WTC11 (cell line): ENCODE results near the gene ATP2B2. TPM values are rescaled to one million over a fixed set of nuclear protein-coding genes. Genes with fewer than 3 reads are reported as not detected.

Experiments used
- ATAC-seq: fragments of 200-7000 bp; cut with Tn5 transposase; 2 replicates; pipeline ENCODE4 v1.10.0; 2021; ENCODE audit warnings: mild to moderate bottlenecking, moderate library complexity
- CTCF ChIA-PET: fragments of 300-600 bp; sonication (Branson Sonifier 250); formaldehyde crosslinking; loops from one replicate; lab custom pipeline; 2021; ENCODE audit warnings: antibody characterized with exemption; lab: Charles Lee
- POLR2A ChIA-PET: fragments of 350-600 bp; sonication (Branson Sonifier 250); formaldehyde crosslinking; loops from one replicate; lab custom pipeline; 2021; ENCODE audit warnings: antibody characterized with exemption; lab: Charles Lee
- DNase-seq: peaks from one replicate; pipeline ENCODE4 v3.0.0; 2021; ENCODE audit warnings: low spot score
- H3K27ac Mint-ChIP-seq: 2 replicates; pipeline ENCODE4 v1.8.0; 2021; ENCODE audit warnings: mixed read lengths
- H3K27me3 Mint-ChIP-seq: 2 replicates; pipeline ENCODE4 v1.8.0; 2021; ENCODE audit warnings: low read depth, mild to moderate bottlenecking, moderate library complexity, mixed read lengths
- H3K36me3 Mint-ChIP-seq: 2 replicates; pipeline ENCODE4 v1.8.0; 2021; ENCODE audit warnings: mixed read lengths
- H3K4me1 Mint-ChIP-seq: 2 replicates; pipeline ENCODE4 v1.8.0; 2022; ENCODE audit warnings: mixed read lengths
- H3K4me3 Mint-ChIP-seq: 2 replicates; pipeline ENCODE4 v1.8.0; 2021; ENCODE audit warnings: mild to moderate bottlenecking, moderate library complexity, mixed read lengths
- H3K9me3 Mint-ChIP-seq: 2 replicates; pipeline ENCODE4 v1.8.0; 2021; ENCODE audit warnings: mixed read lengths
- ATF1 ChIP-seq: sonication (generic); formaldehyde crosslinking; IDR thresholded peaks from 2 replicates; pipeline ENCODE4 v1.8.1; 2023; ENCODE audit warnings: mild to moderate bottlenecking, moderate library complexity, missing genetic modification reagents
- ATF3 ChIP-seq: sonication (generic); formaldehyde crosslinking; conservative IDR thresholded peaks from 2 replicates; pipeline ENCODE4 v1.8.1; 2022; ENCODE audit warnings: mild to moderate bottlenecking, missing genetic modification reagents
- FOXK1 ChIP-seq: sonication (generic); formaldehyde crosslinking; IDR thresholded peaks from 2 replicates; pipeline ENCODE4 v1.8.0; 2022; ENCODE audit warnings: mild to moderate bottlenecking, moderate library complexity, missing genetic modification reagents
- GRHL2 ChIP-seq: fragments of 250-450 bp; sonication (Bioruptor Pico); IDR thresholded peaks from 2 replicates; pipeline ENCODE4 v1.8.0; 2022; ENCODE audit warnings: mild to moderate bottlenecking, moderate library complexity; ENCODE audit not compliant: insufficient replicate concordance, severe bottlenecking
- HMGXB4 ChIP-seq: sonication (generic); formaldehyde crosslinking; IDR thresholded peaks from 2 replicates; pipeline ENCODE4 v1.8.1; 2023; ENCODE audit warnings: mild to moderate bottlenecking, moderate library complexity, missing genetic modification reagents
- IRF1 ChIP-seq: sonication (generic); formaldehyde crosslinking; IDR thresholded peaks from 2 replicates; pipeline ENCODE4 v1.8.0; 2023; ENCODE audit warnings: missing genetic modification reagents
- KAT7 ChIP-seq: sonication (generic); formaldehyde crosslinking; IDR thresholded peaks from 2 replicates; pipeline ENCODE4 v1.8.1; 2023; ENCODE audit warnings: missing genetic modification reagents, mild to moderate bottlenecking, borderline replicate concordance
- MXD4 ChIP-seq: fragments of 250-450 bp; sonication (Bioruptor Pico); IDR thresholded peaks from 2 replicates; pipeline ENCODE4 v1.8.0; 2021; ENCODE audit warnings: mild to moderate bottlenecking, moderate library complexity, borderline replicate concordance
- NFATC4 ChIP-seq: fragments of 250-450 bp; sonication (Bioruptor Pico); IDR thresholded peaks from 2 replicates; pipeline ENCODE4 v1.9.0; 2021; ENCODE audit warnings: mild to moderate bottlenecking
- NFE2L1 ChIP-seq: sonication (generic); formaldehyde crosslinking; IDR thresholded peaks from 2 replicates; pipeline ENCODE4 v1.8.1; 2023; ENCODE audit warnings: missing genetic modification reagents
- PREB ChIP-seq: sonication (generic); formaldehyde crosslinking; IDR thresholded peaks from 2 replicates; pipeline ENCODE4 v1.8.1; 2022; ENCODE audit warnings: mild to moderate bottlenecking, missing genetic modification reagents, moderate library complexity, borderline replicate concordance
- RELA ChIP-seq: sonication (generic); formaldehyde crosslinking; IDR thresholded peaks from 2 replicates; pipeline ENCODE4 v1.8.1; 2022; ENCODE audit warnings: missing genetic modification reagents, mild to moderate bottlenecking, borderline replicate concordance
- SOX15 ChIP-seq: fragments of 250-450 bp; sonication (Bioruptor Pico); IDR thresholded peaks from 2 replicates; pipeline ENCODE4 v1.9.0; 2021; ENCODE audit warnings: mild to moderate bottlenecking
- TP53 ChIP-seq: sonication (generic); formaldehyde crosslinking; IDR thresholded peaks from 2 replicates; pipeline ENCODE4 v1.8.1; 2023; ENCODE audit warnings: mild to moderate bottlenecking, missing genetic modification reagents
- ZNF219 ChIP-seq: sonication (generic); formaldehyde crosslinking; IDR thresholded peaks from 2 replicates; pipeline ENCODE4 v1.8.0; 2023; ENCODE audit warnings: missing genetic modification reagents, mild to moderate bottlenecking, borderline replicate concordance
- ZNF232 ChIP-seq: sonication (generic); formaldehyde crosslinking; IDR thresholded peaks from 2 replicates; pipeline ENCODE4 v1.8.0; 2022; ENCODE audit warnings: mild to moderate bottlenecking, missing genetic modification reagents
- ZNF317 ChIP-seq: sonication (generic); formaldehyde crosslinking; IDR thresholded peaks from 2 replicates; pipeline ENCODE4 v1.8.1; 2023; ENCODE audit warnings: low read depth, mild to moderate bottlenecking, moderate library complexity, missing genetic modification reagents, borderline replicate concordance
- ZNF532 ChIP-seq: fragments of 250-450 bp; sonication (Bioruptor Pico); IDR thresholded peaks from 2 replicates; pipeline ENCODE4 v1.9.0; 2021; ENCODE audit warnings: mild to moderate bottlenecking, borderline replicate concordance
- total RNA-seq: library from RNA; stranded (reverse); gene quantifications from 3 replicates; pipeline ENCODE4 v1.2.3, GENCODE V29; 2021
- TF ChIP-seq, protein P1 (sequence below): sonication (generic); formaldehyde crosslinking; IDR thresholded peaks from 2 replicates; pipeline ENCODE4 v1.8.1; 2023; ENCODE audit warnings: mild to moderate bottlenecking, missing genetic modification reagents, moderate library complexity
- TF ChIP-seq, protein P2 (sequence below): sonication (generic); formaldehyde crosslinking; IDR thresholded peaks from 2 replicates; pipeline ENCODE4 v1.8.0; 2022; ENCODE audit warnings: mild to moderate bottlenecking, missing genetic modification reagents

The ATP2B2 gene
- total RNA-seq, 1 experiment from 2014 or later = 0.48 TPM

DNA sequence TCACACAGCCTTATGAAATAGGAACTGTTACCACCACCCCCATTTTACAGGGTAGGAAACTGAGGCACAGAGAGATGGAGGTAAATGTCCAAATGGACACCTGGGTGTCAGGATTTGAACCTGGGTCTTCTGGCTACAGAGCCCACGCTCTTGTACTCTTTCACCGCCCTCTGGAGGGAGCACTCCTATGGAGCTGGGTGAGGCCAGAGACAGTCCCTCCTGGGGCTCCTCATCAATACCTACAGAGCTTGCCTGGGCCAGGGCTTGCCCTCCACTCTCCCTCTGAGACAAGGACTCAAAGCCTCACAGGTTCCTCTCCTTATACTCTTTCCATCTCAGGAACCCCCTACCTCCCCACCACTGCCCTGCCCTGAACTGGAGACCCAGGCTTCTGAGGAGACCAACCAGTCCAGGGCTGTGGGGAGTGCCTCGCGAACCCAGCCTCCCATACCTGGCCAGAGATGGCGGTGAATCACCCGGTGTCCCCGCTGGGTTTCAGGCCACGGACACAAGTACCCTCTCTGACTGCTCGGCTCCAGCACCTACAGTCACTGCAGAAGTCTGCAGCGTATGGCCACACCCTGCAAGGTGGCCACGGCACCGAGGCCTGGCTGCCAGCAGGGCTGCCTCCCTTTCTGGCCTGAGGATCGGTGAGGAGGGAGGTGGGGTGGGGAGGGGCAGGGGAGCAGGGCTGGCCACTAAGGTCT, 22.1 kb upstream of the ATP2B2 start:
- ChIA-PET POLR2A (no interaction called here), CTCF (no interaction called here)
- Mint-ChIP-seq H3K27ac (no peak overlapping the region), H3K27me3 (no peaks in the 10 kb centered on the region), H3K9me3 (no peaks in the 10 kb centered on the region), H3K4me1 (no peaks in the 10 kb centered on the region), H3K36me3 (no peaks in the 10 kb centered on the region), H3K4me3 (no peak overlapping the region)
- no peak for ATAC-seq
- TF ChIP-seq TP53 (no peak), HMGXB4 (CRISPR knock-in tag) (no peak), IRF1 (CRISPR knock-in tag) (no peak), MXD4 (no peak), ATF1 (CRISPR knock-in tag) (no peak), FOXK1 (CRISPR knock-in tag) (no peak), KAT7 (CRISPR knock-in tag) (no peak), ZNF317 (no peak), ZNF219 (CRISPR knock-in tag) (no peak), ZNF532 (CRISPR knock-in tag) (no peak)
- TF ChIP-seq, protein P1, sequence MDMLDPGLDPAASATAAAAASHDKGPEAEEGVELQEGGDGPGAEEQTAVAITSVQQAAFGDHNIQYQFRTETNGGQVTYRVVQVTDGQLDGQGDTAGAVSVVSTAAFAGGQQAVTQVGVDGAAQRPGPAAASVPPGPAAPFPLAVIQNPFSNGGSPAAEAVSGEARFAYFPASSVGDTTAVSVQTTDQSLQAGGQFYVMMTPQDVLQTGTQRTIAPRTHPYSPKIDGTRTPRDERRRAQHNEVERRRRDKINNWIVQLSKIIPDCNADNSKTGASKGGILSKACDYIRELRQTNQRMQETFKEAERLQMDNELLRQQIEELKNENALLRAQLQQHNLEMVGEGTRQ (CRISPR knock-in tag) = no peak
- DNase-seq = no peak

DNA sequence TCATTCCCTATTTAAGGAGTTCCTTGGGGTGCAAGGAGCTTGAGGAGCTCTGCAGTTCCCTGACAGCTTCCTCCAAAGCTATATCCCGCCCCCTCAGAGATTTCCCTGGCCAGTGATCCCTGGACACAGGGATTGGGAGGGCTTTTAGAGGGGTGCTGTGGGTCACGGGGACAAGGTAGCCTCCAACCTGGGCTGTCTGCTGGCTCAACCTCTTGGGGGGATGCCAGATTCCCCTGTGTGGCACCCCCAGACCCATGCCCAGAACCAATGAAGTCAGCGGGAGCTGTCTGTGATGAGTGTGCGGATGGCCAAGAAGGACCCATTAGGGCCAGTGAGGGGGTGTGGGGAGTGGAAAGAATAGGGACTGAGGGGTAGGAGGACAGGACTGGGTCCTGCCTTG, 21.0 kb upstream of the ATP2B2 start:
- POLR2A ChIA-PET = no interaction called here
- no peaks in the 10 kb centered on the region for H3K4me1 Mint-ChIP-seq
- H3K36me3 Mint-ChIP-seq = no peaks in the 10 kb centered on the region
- ATAC-seq = no peak
- no peak for DNase-seq
- no peaks in the 10 kb centered on the region for H3K9me3 Mint-ChIP-seq
- CTCF ChIA-PET = no interaction called here
- no peaks in the 10 kb centered on the region for H3K27me3 Mint-ChIP-seq
- H3K27ac Mint-ChIP-seq = no peak overlapping the region
- H3K4me3 Mint-ChIP-seq = no peak overlapping the region
- TF ChIP-seq MXD4 = no peak
- TF ChIP-seq PREB (CRISPR knock-in tag) = no peak
- no peak for TF ChIP-seq KAT7 (CRISPR knock-in tag)
- TF ChIP-seq, protein P1 (CRISPR knock-in tag) = no peak
- no peak for TF ChIP-seq HMGXB4 (CRISPR knock-in tag)
- no peak for TF ChIP-seq GRHL2 (CRISPR knock-in tag)
- no peak for TF ChIP-seq NFE2L1 (CRISPR knock-in tag)
- no peak for TF ChIP-seq ZNF232
- TF ChIP-seq RELA (CRISPR knock-in tag) = no peak
- TF ChIP-seq SOX15 (CRISPR knock-in tag) = no peak
- no peak for TF ChIP-seq NFATC4 (CRISPR knock-in tag)
- TF ChIP-seq, protein P2, sequence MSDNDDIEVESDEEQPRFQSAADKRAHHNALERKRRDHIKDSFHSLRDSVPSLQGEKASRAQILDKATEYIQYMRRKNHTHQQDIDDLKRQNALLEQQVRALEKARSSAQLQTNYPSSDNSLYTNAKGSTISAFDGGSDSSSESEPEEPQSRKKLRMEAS (CRISPR knock-in tag) = no peak
- TF ChIP-seq ATF3 (CRISPR knock-in tag) = no peak
